GM18526 (cell line): ENCODE results near the gene GRIK1.

Experiments
- POLR2A ChIP-seq: IDR thresholded peaks from 3 replicates; pipeline ENCODE4 v1.6.1; 2011; ENCODE audit not compliant: insufficient read length; ENCODE audit errors: extremely low read depth

Gene GRIK1

DNA sequence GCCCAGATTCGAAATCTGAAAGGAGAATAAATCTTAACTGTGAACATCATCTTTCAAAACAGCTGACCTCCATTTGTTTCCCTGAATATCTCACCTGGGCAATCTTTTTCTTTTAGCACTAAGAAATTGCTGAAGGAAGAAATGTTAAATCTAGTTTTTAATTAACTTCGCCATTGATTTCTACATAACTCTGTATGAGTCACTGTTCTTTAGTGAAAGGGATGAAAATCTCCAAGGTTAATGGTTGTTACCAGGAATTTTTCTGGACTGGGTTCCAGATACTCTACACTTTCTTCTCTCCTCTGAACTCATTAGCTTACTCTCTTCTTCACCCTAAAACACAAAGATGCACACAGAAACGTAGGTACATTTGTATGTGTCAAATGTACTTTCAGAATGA, 405.3 kb downstream of the GRIK1 start:
- no peak for TF ChIP-seq POLR2A

DNA sequence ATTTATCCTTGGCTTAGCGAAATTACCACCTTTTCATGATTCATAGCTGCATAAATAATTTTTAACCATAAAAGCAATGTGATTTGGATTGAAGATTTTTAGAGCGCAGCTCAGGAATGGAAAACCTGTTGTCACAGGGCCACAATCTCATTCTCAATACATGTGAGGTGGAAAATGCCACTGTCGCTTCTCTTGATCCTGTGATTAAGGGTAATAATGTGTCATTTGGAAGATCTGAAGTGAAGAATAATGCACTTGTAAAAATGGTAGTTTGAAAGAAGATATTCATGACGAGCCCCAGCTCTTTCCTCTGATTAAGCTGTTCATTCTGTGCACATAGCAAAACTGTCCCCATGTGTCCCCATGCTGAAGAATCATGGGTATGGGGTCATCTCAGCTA, 410.7 kb downstream of the GRIK1 start:
- TF ChIP-seq POLR2A = no peak

GRCh38 chr21:29526545-29526944, 413.3 kb downstream of the GRIK1 start:
- TF ChIP-seq POLR2A = no peak

DNA sequence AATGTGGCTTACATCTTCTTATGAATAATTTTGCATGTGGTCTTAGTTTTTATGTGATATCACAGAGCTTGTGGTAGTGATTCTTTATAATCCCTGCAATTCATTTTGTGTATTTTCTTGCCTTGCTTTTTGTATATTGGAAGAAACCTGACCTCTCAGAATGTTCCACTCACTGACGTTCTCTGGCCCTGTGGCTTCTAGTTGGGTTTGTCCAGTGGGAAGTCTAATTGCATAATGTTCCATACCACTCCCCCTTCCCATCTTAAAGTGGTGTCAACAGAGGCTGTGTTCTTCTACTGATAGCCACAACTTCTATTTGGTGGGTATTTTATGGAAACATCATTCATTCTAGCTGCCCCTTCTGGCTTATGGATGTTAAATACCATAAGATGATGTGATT, 415.7 kb downstream of the GRIK1 start:
- TF ChIP-seq POLR2A = no peak

GRCh38 chr21:29523646-29524045, 416.1 kb downstream of the GRIK1 start:
- TF ChIP-seq POLR2A = no peak

DNA sequence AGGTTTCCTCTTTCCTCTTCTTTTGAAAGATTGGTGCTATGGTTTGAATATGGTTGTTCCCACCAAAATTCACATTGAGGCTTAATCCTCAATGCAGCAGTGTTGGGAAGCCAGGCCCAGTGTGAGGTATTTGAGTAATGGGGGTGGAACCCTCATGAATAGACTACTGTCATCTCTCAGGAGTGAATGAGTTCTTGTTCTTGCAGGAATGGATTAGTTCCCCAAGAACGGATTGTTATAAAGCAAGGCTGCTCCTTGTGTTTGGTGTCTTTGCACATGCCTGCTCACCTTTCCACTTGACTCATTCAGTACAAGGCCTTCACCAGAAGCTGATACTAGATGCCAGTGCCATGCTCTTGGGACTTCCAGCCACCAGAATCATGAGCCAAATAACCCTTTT, 417.9 kb downstream of the GRIK1 start:
- TF ChIP-seq POLR2A = no peak

GRCh38 chr21:29520171-29520570, 419.6 kb downstream of the GRIK1 start:
- TF ChIP-seq POLR2A = no peak

DNA sequence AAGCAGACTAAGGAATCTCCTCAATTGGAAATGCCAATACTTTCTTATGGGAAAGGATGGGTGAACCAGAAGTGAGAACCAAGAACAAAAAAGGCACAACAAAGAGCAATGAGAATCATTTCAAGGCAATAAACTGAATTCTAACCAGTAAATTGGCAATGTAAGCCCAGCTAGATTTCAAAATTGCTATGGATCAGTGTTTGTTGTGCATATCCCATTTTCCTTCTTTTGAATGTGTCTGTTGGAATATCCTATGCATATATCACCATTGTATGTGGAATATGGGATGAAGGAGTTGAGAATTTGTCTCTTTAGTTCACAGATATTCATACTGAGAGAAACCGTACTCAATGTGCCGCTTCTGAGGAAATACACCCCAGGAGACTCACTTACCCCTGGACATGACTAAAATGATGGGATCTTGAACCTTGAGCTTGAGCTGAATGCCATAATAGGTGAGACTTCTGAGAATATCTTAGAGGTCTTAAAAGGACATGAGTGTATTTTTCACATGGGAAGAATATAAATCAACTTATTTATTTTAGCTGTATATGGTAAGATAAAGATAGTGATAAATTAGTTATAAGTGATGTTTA, 425.0 kb downstream of the GRIK1 start:
- TF ChIP-seq POLR2A = no peak

- no peak for TF ChIP-seq POLR2A
Measured at GRCh38 chr21:29513535-29513934, 426.3 kb downstream of the GRIK1 start.

GRCh38 chr21:29511096-29511495, 428.7 kb downstream of the GRIK1 start:
- no peak for TF ChIP-seq POLR2A

DNA sequence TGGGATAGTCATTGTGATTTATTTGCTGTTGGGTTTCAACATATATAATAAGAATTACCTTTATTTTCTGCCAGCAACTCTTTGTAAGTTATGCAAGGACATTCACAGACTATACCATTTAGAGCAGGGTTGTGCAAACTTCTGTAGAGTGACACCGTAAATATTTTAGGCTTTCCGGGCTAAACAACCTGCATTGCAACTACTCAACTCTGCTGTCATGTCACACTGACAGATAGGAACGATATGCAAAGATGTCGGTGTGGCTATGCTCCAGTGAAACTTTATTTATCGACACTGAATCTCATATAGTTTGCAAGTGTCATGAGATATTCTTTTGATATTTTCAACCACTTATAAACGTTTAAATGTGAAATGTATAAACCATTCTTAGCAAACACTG, 430.7 kb downstream of the GRIK1 start:
- no peak for TF ChIP-seq POLR2A

- no peak for TF ChIP-seq POLR2A
Measured at GRCh38 chr21:29508301-29508700, 431.5 kb downstream of the GRIK1 start.

- no peak for TF ChIP-seq POLR2A
Measured at GRCh38 chr21:29506947-29507346, 432.8 kb downstream of the GRIK1 start.

DNA sequence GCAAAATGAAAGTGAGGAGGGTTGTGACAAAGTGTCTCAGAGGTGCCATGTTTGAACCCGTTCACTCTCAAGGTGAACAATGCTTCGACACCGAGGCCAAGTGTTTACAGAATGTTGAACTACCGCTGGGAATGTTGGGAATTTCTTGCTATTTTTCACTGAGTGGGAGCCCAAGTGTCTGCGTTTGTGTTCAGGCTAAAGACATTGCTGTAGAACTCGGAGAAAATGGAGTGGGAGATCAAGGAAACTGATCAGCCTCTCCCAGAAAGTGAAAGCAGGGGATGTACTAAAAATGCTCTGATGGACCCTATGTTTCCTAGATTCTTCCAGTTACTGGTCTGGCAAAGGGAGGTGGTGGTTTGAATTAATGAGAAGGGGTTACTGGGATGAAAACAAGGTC, 433.6 kb downstream of the GRIK1 start:
- TF ChIP-seq POLR2A = no peak

GRCh38 chr21:29504751-29505321, 435.0 kb downstream of the GRIK1 start:
- TF ChIP-seq POLR2A = no peak

DNA sequence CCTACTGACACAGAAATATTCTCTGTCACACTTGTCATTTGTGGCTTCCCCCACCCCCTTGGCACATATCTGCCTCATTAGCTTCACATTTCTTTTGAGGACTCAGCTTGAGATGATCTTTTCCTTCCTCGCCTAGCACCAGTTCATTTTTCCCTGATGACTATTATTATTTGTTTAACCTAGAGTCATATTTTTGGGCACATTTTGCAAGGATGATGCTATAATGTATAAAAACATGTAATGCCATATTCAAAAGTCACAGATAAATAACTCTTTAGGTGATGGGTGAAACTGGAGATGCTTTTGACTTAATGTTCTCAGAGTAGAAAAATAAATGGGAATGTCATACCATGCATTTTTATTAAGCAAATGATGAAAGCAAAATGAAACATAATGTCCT, 438.3 kb downstream of the GRIK1 start:
- no peak for TF ChIP-seq POLR2A

GRCh38 chr21:29499734-29500343, 440.0 kb downstream of the GRIK1 start:
- TF ChIP-seq POLR2A = no peak

- TF ChIP-seq POLR2A = no peak
Measured at GRCh38 chr21:29499229-29499628, 440.6 kb downstream of the GRIK1 start.

GRCh38 chr21:29496337-29496736, 443.5 kb downstream of the GRIK1 start:
- no peak for TF ChIP-seq POLR2A
